NCI-H146 (cell line): ENCODE measurements around the gene HAPLN3.
"Not testable (repeated sequence)": the region's sequence is repeated elsewhere in the genome, so short reads cannot be mapped to it uniquely, and the experiment has no call there.

Source experiments
- DNase-seq: peaks from one replicate; lab custom pipeline; 2025; lab: John Stamatoyannopoulos, UW

HAPLN3 gene, protein sequence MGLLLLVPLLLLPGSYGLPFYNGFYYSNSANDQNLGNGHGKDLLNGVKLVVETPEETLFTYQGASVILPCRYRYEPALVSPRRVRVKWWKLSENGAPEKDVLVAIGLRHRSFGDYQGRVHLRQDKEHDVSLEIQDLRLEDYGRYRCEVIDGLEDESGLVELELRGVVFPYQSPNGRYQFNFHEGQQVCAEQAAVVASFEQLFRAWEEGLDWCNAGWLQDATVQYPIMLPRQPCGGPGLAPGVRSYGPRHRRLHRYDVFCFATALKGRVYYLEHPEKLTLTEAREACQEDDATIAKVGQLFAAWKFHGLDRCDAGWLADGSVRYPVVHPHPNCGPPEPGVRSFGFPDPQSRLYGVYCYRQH

DNA sequence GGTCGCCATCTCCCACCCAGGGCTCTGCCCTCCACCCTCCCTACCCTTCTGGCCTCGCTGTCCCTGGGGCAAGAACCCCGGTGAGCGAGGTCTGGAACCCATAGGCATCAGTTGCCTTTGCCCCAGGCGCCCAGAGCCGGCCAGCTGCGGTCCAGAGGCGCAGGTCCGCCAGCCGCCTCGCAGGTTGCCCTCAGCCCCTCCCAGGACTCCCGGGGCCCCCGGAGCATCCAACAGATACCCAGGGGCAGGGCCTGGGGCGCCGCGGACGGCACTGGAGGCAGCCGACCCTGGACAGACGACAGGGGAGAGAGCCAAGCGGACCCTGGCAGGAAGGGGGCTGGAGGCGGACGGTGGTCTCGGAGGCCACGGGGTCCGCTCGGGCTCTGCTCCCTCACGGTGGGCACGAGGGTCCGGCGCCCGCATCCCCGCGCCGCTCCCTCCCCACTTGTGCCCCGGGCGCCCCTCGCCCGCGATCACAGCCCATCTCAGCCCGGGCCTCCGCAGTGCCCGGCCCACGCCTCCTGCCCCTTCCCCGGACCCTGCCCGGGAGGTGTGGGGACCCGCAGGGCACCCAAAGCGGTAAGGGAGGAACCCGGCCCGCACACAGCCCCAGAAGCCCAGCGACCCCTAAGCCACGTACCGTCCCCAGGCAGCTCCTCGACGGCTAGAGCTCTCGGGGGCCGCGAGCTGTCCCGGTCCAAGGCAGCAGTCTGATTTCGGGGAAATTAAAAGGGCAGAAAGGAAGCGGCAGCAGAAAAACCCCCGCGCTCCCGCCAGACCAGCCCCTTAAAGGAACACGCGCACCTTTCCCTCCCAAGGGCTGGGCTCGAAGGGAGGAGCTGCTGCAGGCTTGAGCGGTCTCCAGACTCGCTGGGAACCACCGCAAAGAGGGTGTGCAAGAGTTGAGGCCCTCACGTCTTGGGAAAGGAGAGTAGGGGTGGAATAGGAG is at the start of gene HAPLN3:
TSS of gene HAPLN3 (minus strand) at position 726 of the 949 bp plus-strand sequence. CDS start 8,246 bp downstream, outside the sequence.
- DNase-seq = no peak

DNA sequence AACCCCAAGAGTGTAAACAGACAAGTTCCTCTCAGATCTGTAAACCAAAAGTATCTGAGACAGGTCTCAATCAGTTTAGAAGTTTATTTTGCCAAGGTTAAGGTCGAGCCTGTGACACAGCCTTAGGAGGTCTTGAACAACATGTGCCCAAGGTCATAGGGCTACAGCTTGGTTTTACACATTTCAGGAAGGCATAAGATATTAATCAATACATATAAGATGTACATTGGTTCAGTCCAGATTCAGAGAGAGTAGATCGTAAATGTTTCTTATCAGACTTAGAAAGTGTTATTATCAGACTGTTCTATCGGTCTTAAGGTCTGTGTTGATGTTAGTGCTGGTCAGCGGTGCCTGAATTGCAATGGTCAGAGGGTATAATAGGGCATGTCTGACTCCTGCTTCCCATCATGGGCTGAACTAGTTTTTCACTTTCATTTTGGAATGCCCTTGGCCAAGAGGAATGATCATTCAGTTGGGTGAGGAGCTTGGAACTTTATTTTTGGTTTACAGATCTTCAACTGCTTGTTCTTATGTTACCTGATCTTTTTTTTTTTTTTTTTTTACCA is 44.8 kb upstream of the HAPLN3 start:
- DNase-seq = no peak

DNA sequence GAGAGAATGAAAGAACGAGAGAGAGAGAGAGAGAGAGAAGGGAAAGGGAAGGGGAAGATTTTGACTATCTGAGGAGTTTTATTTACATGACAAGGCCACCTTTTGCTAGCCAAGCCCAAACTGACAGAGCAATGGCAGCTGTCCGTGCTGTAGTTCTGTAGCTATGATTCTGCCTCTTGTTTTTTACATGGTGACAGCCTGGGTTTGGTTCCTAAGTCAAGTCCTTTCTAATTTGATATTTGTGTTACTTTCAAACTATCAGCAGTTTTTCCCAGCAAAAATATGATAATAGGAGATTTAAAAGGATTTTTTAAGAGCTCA is 44.1 kb upstream of the HAPLN3 start:
- no peak for DNase-seq

DNA sequence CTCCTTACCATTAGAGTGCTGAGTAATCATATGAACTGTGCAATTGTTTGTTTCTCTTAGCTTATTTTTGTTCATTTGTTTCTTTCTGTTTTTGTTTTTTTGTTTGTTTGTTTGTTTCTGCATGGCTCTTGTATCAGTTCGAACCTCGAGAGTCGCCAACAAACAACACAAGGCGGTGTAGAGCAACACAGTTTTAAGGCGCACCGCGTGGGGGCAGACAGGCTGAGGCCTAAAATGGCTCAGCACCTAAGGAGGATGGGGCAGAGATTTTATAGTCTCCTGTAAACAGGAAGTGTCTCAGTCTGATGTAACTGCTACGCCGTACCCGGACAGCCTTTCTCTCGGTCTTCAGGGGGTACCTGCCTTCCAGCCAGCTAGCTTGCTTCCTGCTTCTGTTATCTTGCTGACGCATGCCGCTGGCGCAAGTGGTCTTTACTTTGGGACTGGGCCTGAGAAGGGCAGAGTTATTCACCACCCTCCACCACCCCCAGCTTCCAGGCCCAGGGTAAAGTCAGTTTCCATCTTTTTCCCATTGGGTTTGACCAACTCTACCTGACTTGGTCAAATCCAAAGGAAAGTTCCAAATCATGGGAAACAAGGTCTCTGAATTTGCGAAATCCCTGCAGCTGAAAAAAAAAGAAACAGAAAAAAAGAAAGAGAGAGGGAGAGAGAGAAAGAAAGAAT is 43.6 kb upstream of the HAPLN3 start:
- DNase-seq = no peak

GRCh38 chr15:88934449-88934848 is 39.1 kb upstream of the HAPLN3 start:
- DNase-seq = not testable (repeated sequence)

GRCh38 chr15:88932875-88933330 is 37.6 kb upstream of the HAPLN3 start:
- no peak for DNase-seq

DNA sequence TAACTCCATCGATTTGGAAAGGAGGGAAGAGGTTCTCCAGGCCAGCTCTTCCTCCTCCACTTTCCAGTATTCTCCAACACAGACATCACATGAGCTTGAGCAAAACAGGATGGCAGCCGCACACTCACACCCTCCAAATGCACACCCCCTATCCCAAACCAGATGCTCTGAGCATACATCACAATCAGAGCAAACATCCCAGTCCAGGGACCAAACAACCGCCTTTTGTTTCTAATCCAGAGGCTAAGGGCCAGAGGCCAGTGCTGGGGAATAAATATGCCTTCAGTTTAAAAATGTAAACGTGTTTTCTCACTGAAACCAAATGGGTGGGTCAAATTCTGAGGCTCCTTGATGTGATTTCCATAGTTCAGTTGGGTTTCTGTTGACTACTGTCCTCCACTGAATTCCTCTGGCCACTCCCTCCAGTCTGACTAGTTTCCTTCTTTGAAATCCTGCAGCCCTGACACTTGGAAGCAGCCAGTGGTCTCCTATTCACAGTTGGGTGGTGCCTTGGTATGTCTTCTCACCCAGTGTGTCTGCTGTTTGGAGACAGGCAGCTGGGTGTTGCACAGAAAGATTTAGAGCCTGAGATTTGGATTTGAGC is 37.0 kb upstream of the HAPLN3 start:
- DNase-seq = no peak

GRCh38 chr15:88930579-88930978 is 35.2 kb upstream of the HAPLN3 start:
- DNase-seq = no peak

GRCh38 chr15:88929358-88930098 is 34.2 kb upstream of the HAPLN3 start:
- DNase-seq = not testable (repeated sequence)

GRCh38 chr15:88928192-88928591 is 32.8 kb upstream of the HAPLN3 start:
- not testable (repeated sequence) for DNase-seq

GRCh38 chr15:88925648-88926047 is 30.3 kb upstream of the HAPLN3 start:
- not testable (repeated sequence) for DNase-seq

DNA sequence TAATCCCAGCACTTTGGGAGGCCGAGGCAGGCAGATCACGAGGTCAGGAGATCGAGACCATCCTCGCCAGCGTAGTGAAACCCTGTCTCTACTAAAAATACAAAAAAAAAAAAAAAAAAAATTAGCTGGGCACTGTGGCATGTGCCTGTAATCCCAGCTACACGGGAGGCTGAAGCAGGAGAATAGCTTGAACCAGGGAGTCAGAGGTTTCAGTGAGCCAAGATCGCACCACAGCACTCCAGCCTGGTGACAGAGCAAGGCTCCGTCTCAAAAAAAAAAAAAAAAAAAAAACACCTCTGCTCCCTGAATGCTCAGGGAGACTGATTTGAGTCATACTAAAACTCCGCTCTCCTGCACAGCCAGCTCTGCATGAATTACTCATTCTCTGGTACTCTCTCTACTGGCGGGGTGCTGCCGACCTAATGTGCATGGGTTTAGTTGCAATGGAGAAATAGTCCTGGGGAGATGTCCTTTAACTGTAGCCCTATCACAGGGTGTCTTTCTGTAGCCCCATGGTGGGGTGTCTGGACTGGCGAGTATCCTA is 25.6 kb upstream of the HAPLN3 start:
- DNase-seq = not testable (repeated sequence)

- no peak for DNase-seq
Measured at GRCh38 chr15:88920186-88920891, 25.0 kb upstream of the HAPLN3 start.

- no peak for DNase-seq
Measured at GRCh38 chr15:88918738-88919137, 23.4 kb upstream of the HAPLN3 start.

DNA sequence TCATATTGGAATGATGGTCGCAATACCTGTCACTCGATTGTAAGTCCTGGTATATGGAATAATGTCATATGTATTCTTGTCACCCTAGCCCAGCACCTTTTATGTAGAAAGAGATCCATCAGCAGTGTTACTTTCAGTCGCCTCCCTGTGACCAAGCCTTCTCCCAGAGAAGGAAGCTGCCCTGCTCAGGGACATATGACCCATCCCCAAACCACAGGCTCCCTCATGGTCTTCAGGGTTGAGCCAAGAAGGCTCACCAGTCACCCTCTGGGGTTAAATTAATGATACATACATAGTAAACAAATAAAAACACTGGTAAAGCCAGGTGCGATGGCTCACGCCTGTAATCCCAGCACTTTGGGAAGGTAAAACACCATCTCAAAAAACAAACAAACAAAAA is 22.4 kb upstream of the HAPLN3 start:
- no peak for DNase-seq

DNA sequence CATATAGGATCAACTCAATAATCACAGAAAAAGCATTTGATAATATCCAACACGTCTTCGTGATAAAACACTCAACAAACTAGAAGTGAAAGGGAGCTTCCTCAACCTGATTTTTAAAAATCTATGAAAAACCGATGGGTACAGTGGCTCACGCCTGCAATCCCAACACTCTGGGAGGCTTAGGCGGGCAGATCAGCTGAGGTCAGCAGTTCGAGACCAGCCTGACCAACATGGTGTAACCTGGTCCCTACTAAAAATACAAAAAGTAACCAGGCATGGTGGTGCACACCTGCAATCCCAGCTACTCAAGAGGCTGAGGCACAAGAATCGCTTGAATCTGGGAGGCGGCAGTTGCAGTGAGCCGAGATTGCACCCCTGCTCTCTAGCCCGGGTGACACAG is 20.0 kb upstream of the HAPLN3 start:
- DNase-seq = no peak

GRCh38 chr15:88913850-88914169 is 18.5 kb upstream of the HAPLN3 start:
- no peak for DNase-seq

- DNase-seq = no peak
Measured at GRCh38 chr15:88913017-88913849, 17.9 kb upstream of the HAPLN3 start, which contains the start of gene MFGE8. Gene MFGE8, minus strand, starts transcription at chr15:88913379. Its CDS starts 60 bp downstream, at chr15:88913319.

DNA sequence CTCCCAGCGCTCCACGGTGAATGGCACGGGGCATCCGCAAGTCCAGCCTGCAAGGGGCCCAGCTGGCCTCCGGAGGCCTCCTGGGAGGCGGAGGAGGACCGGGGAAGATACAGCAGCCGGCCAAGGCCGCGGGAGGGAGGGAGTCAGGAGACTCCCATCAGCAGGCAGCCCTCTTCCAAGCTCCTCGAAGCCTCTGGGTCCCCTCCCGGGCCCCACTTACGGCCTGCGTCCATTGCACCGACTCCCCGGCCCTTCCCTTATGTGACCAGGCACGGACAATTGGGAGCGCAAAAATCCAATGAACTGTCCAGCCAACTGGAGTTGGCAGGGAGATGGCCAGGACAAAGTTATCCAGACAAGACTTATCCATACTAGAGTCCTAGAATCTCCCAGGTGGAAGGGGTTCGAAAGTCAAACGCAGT is 17.2 kb upstream of the HAPLN3 start:
- DNase-seq = no peak
